BLaER1 treated with 17β-estradiol and CSF1 and Interleukin-3, amounts not matched to agents 10 nM and 100 nM (cell line): Measurements from ENCODE around the gene GLIS2.

Experiments used
- H3K27ac ChIP-seq, 11 experiments: shearing (Covaris generic); formaldehyde crosslinking; 2 replicates each; pipeline ENCODE4 v1.8.1; 2022
- H3K27me3 ChIP-seq, 11 experiments: shearing (Covaris generic); formaldehyde crosslinking; 2 replicates each; pipeline ENCODE4 v1.8.1; 2022
- H3K36me3 ChIP-seq, 11 experiments: shearing (Covaris generic); formaldehyde crosslinking; 2 replicates each; pipeline ENCODE4 v1.8.1; 2022
- H3K4me1 ChIP-seq, 10 experiments: shearing (Covaris generic); formaldehyde crosslinking; 2 replicates each; pipeline ENCODE4 v1.8.1; 2022
- H3K4me2 ChIP-seq, 11 experiments: shearing (Covaris generic); formaldehyde crosslinking; 2 replicates each; pipeline ENCODE4 v1.8.1; 2022
- H3K4me3 ChIP-seq, 10 experiments: shearing (Covaris generic); formaldehyde crosslinking; 2 replicates each; pipeline ENCODE4 v1.8.1; 2022
- H3K9ac ChIP-seq, 11 experiments: shearing (Covaris generic); formaldehyde crosslinking; 2 replicates each; pipeline ENCODE4 v1.8.1; 2022
- H3K9me3 ChIP-seq, 11 experiments: shearing (Covaris generic); formaldehyde crosslinking; replicated peaks in 1 of 11; 2 replicates each; pipeline ENCODE4 v1.8.1; 2022
- H4K20me1 ChIP-seq, 11 experiments: shearing (Covaris generic); formaldehyde crosslinking; 2 replicates each; pipeline ENCODE4 v1.8.1; 2022
- Cebpa-rat ChIP-seq, 11 experiments: shearing (Covaris generic); IDR thresholded peaks; 2 replicates each; pipeline ENCODE4 v1.8.1; 2022

Gene GLIS2

GRCh38 chr16:4303973-4304372 lies 11.9 kb upstream of the GLIS2 start:
- TF ChIP-seq Cebpa-rat (IDR thresholded peaks at IDR 0.05): no peak
- Histone ChIP-seq H3K4me1 (peaks cover 33 to 68% (median 52%) of the 10 kb centered on the region in 10 experiments), H3K27me3 (no peaks in the 10 kb centered on the region), H4K20me1 (peaks cover 0 to 50% (median 0%) of the 10 kb centered on the region in 11 experiments; a peak in 8 of 22 replicates), H3K4me2 (peak overlapping the region in 8 of 11 experiments; percentile 4 to 99 (median 61); a peak in 7 of 22 replicates), H3K4me3 (no peak overlapping the region), H3K9ac (peak overlapping the region in 5 of 11 experiments; percentile 8 to 39 (median 31); a peak in 6 of 22 replicates), H3K27ac (peak overlapping the region in 3 of 11 experiments; percentile 10 to 38 (median 21); a peak in 4 of 22 replicates), H3K36me3 (peaks cover 18 to 60% (median 35%) of the 10 kb centered on the region in 11 experiments), H3K9me3 (no peaks in the 10 kb centered on the region)

GRCh38 chr16:4306470-4307214 lies 9.2 kb upstream of the GLIS2 start:
- no peak for TF ChIP-seq Cebpa-rat (IDR thresholded peaks at IDR 0.05)
- peaks cover 33 to 67% (median 64%) of the 10 kb centered on the region in 10 experiments for H3K4me1 ChIP-seq
- peak overlapping the region; percentile 57 to 78 (median 68) for H3K4me3 ChIP-seq
- H3K27ac ChIP-seq: peak overlapping the region; percentile 56 to 98 (median 92); a peak in 21 of 22 replicates
- no peaks in the 10 kb centered on the region for H3K9me3 ChIP-seq
- no peaks in the 10 kb centered on the region for H3K27me3 ChIP-seq
- H3K9ac ChIP-seq: peak overlapping the region; percentile 72 to 91 (median 84)
- peak overlapping the region; percentile 83 to 99 (median 95) for H3K4me2 ChIP-seq
- H4K20me1 ChIP-seq: peaks cover 0 to 31% (median 0%) of the 10 kb centered on the region in 11 experiments; a peak in 8 of 22 replicates
- peaks cover 14 to 43% (median 28%) of the 10 kb centered on the region in 11 experiments for H3K36me3 ChIP-seq

GRCh38 chr16:4307215-4308037 lies 8.4 kb upstream of the GLIS2 start:
- 0 out of 22 replicates have a peak, but pooled peaks of 1 of the 11 experiments have one; percentile 26 for TF ChIP-seq Cebpa-rat (IDR thresholded peaks at IDR 0.05)
- peak overlapping the region; percentile 57 to 78 (median 68) for H3K4me3 ChIP-seq
- H3K4me1 ChIP-seq: peaks cover 33 to 67% (median 64%) of the 10 kb centered on the region in 10 experiments
- H3K9ac ChIP-seq: peak overlapping the region; percentile 72 to 91 (median 84)
- H4K20me1 ChIP-seq: peaks cover 0 to 23% (median 0%) of the 10 kb centered on the region in 11 experiments; a peak in 8 of 22 replicates
- peak overlapping the region; percentile 56 to 98 (median 92) for H3K27ac ChIP-seq
- H3K4me2 ChIP-seq: peak overlapping the region; percentile 83 to 99 (median 95)
- H3K36me3 ChIP-seq: peaks cover 6 to 35% (median 20%) of the 10 kb centered on the region in 11 experiments; a peak in 16 of 22 replicates
- no peaks in the 10 kb centered on the region for H3K9me3 ChIP-seq
- H3K27me3 ChIP-seq: 0 out of 22 replicates have a peak, but pooled peaks cover 0 to under 1% (median 0%) of the 10 kb centered on the region in 11 experiments

GRCh38 chr16:4309102-4309832 lies 6.6 kb upstream of the GLIS2 start:
- H3K9me3 ChIP-seq: no peaks in the 10 kb centered on the region
- no peak overlapping the region for H3K9ac ChIP-seq
- no peak for TF ChIP-seq Cebpa-rat (IDR thresholded peaks at IDR 0.05)
- H3K4me3 ChIP-seq: no peak overlapping the region
- H3K4me2 ChIP-seq: peak overlapping the region in 7 of 11 experiments; percentile 33 to 99 (median 94); a peak in 10 of 22 replicates
- H3K36me3 ChIP-seq: peaks cover 0 to 17% (median 4%) of the 10 kb centered on the region in 11 experiments; a peak in 8 of 22 replicates
- peak overlapping the region in 2 of 11 experiments; percentile 6 to 98; a peak in 4 of 22 replicates for H3K27ac ChIP-seq
- peaks cover 34 to 65% (median 57%) of the 10 kb centered on the region in 10 experiments for H3K4me1 ChIP-seq
- peaks cover 14 to 19% (median 16%) of the 10 kb centered on the region in 11 experiments for H3K27me3 ChIP-seq
- H4K20me1 ChIP-seq: peaks cover 0 to 8% (median 0%) of the 10 kb centered on the region in 11 experiments; a peak in 4 of 22 replicates

GRCh38 chr16:4309833-4310266 lies 6.0 kb upstream of the GLIS2 start:
- Histone ChIP-seq H3K27ac (peak overlapping the region in 4 of 11 experiments; percentile 8 to 43 (median 16); a peak in 4 of 22 replicates), H3K9ac (no peak overlapping the region; a peak in 1 of 22 replicates), H3K36me3 (peaks cover 0 to 13% (median 0%) of the 10 kb centered on the region in 11 experiments; a peak in 5 of 22 replicates), H3K4me1 (peaks cover 34 to 63% (median 56%) of the 10 kb centered on the region in 10 experiments), H3K9me3 (no peaks in the 10 kb centered on the region), H3K4me2 (peak overlapping the region in 7 of 11 experiments; percentile 11 to 95 (median 35); a peak in 10 of 22 replicates), H3K27me3 (peaks cover 19 to 24% (median 21%) of the 10 kb centered on the region in 11 experiments), H4K20me1 (peaks cover 0 to 7% (median 0%) of the 10 kb centered on the region in 11 experiments; a peak in 1 of 22 replicates), H3K4me3 (no peak overlapping the region)
- TF ChIP-seq Cebpa-rat (IDR thresholded peaks at IDR 0.05): no peak

GRCh38 chr16:4313563-4314531 lies 2.0 kb upstream of the GLIS2 start:
- no peaks in the 10 kb centered on the region for H3K9me3 ChIP-seq
- no peak overlapping the region for H3K9ac ChIP-seq
- H4K20me1 ChIP-seq: peaks cover 16 to 33% (median 25%) of the 10 kb centered on the region in 11 experiments; a peak in 21 of 22 replicates
- H3K36me3 ChIP-seq: no peaks in the 10 kb centered on the region
- peaks cover 25 to 30% (median 27%) of the 10 kb centered on the region in 11 experiments for H3K27me3 ChIP-seq
- no peak overlapping the region; a peak in 1 of 20 replicates for H3K4me3 ChIP-seq
- H3K4me1 ChIP-seq: peaks cover 30 to 57% (median 51%) of the 10 kb centered on the region in 10 experiments
- no peak overlapping the region for H3K27ac ChIP-seq
- peak overlapping the region in 9 of 11 experiments; percentile 5 to 99 (median 88); a peak in 12 of 22 replicates for H3K4me2 ChIP-seq
- no peak for TF ChIP-seq Cebpa-rat (IDR thresholded peaks at IDR 0.05)
